IMR-90 (cell line): Measurements from ENCODE around the gene MTCL1. TPM values are rescaled to one million over a fixed set of nuclear protein-coding genes. Genes with fewer than 3 reads are reported as not detected.

Experiments
- ATAC-seq: fragments of 200-7000 bp; cut with Tn5 transposase; 2 replicates; pipeline ENCODE4 v1.9.1; 2020; ENCODE audit warnings: low read depth, mild to moderate bottlenecking, moderate library complexity
- BruUV-seq: library from RNA; stranded (reverse); fragments of 400-500 nt; replicated peaks from 2 replicates; lab custom pipeline; 2021; lab: Mats Ljungman, UMichigan
- CTCF ChIA-PET: fragments of 300-600 bp; formaldehyde crosslinking; extraction: SDS; loops from one replicate; lab custom pipeline; 2021; ENCODE audit warnings: antibody characterized with exemption; lab: Yijun Ruan, JAX
- POLR2A ChIA-PET: fragments of 300-600 bp; sonication (Branson Sonifier 250); formaldehyde crosslinking; loops from one replicate; lab custom pipeline; 2022; ENCODE audit warnings: antibody characterized with exemption; ENCODE audit not compliant: unreplicated experiment; lab: Charles Lee
- DNase-seq: peaks from one replicate; pipeline ENCODE4 v3.0.0; 2013
- H2AFZ ChIP-seq: replicated peaks from 2 replicates; pipeline ENCODE3; 2013; ENCODE audit warnings: low read length, mild to moderate bottlenecking; ENCODE audit not compliant: poor library complexity
- H2AK5ac ChIP-seq: 2 replicates; pipeline ENCODE4 v1.6.1; 2013; ENCODE audit warnings: low read depth, low read length, inconsistent platforms
- H2AK9ac ChIP-seq: replicated peaks from 2 replicates; pipeline ENCODE3; 2013; ENCODE audit warnings: mild to moderate bottlenecking, low read depth, low read length, moderate library complexity; ENCODE audit not compliant: poor library complexity
- H2BK120ac ChIP-seq: 2 replicates; pipeline ENCODE4 v1.6.1; 2013; ENCODE audit warnings: low read depth, low read length, inconsistent platforms
- H2BK15ac ChIP-seq: 3 replicates; pipeline ENCODE4 v1.6.1; 2013; ENCODE audit warnings: low read depth, low read length, inconsistent platforms
- H2BK20ac ChIP-seq: 2 replicates; pipeline ENCODE4 v1.6.1; 2013; ENCODE audit warnings: low read depth, mild to moderate bottlenecking, inconsistent platforms, low read length, moderate library complexity
- H2BK5ac ChIP-seq: 2 replicates; pipeline ENCODE4 v1.6.1; 2013; ENCODE audit warnings: mild to moderate bottlenecking, low read depth, low read length, inconsistent platforms; ENCODE audit not compliant: poor library complexity, severe bottlenecking
- H3K14ac ChIP-seq: replicated peaks from 2 replicates; pipeline ENCODE4 v1.6.1; 2013; ENCODE audit warnings: low read depth, low read length, inconsistent platforms
- H3K18ac ChIP-seq: 2 replicates; pipeline ENCODE4 v1.6.1; 2013; ENCODE audit warnings: low read depth, low read length, control low read depth
- H3K23ac ChIP-seq: 2 replicates; pipeline ENCODE4 v1.6.1; 2013; ENCODE audit warnings: low read depth, low read length, inconsistent platforms
- H3K27ac ChIP-seq: 2 replicates; pipeline ENCODE4 v1.5.1; 2013; ENCODE audit warnings: mild to moderate bottlenecking, control low read depth, low read length; ENCODE audit not compliant: insufficient read depth
- H3K27me3 ChIP-seq: 2 replicates; pipeline ENCODE4 v1.6.1; 2013; ENCODE audit warnings: low read length; ENCODE audit not compliant: control insufficient read depth, insufficient read depth
- H3K36me3 ChIP-seq: 2 replicates; pipeline ENCODE4 v1.6.1; 2013; ENCODE audit warnings: low read length, mixed read lengths; ENCODE audit not compliant: control insufficient read depth, insufficient read depth
- H3K4ac ChIP-seq: 2 replicates; pipeline ENCODE4 v1.6.1; 2013; ENCODE audit warnings: low read depth, low read length, inconsistent platforms
- H3K4me1 ChIP-seq: 2 replicates; pipeline ENCODE4 v1.6.1; 2013; ENCODE audit warnings: low read length, mixed read lengths; ENCODE audit not compliant: control insufficient read depth, insufficient read depth
- H3K4me2 ChIP-seq: 2 replicates; pipeline ENCODE4 v1.6.1; 2013; ENCODE audit warnings: low read depth, mild to moderate bottlenecking, control low read depth, low read length, moderate library complexity
- H3K4me3 ChIP-seq: 2 replicates; pipeline ENCODE4 v1.5.1; 2013; ENCODE audit warnings: low read depth, mild to moderate bottlenecking, control low read depth, low read length, moderate library complexity; ENCODE audit not compliant: insufficient read depth
- H3K56ac ChIP-seq: 2 replicates; pipeline ENCODE4 v1.6.1; 2013; ENCODE audit warnings: low read length, inconsistent platforms; ENCODE audit not compliant: insufficient read depth; ENCODE audit errors: extremely low read depth
- H3K79me1 ChIP-seq, 2 experiments: 2 replicates each; pipeline ENCODE4 v1.6.1; 2013; ENCODE audit warnings: low read length in 2 of 2, inconsistent platforms in 1 of 2, low read depth in 1 of 2
- H3K9ac ChIP-seq: 2 replicates; pipeline ENCODE4 v1.6.1; 2013; ENCODE audit warnings: low read depth, low read length, control low read depth
- H3K9me1 ChIP-seq: 2 replicates; pipeline ENCODE4 v1.6.1; 2013; ENCODE audit warnings: low read length, inconsistent platforms; ENCODE audit not compliant: insufficient read depth
- H3K9me3 ChIP-seq: 2 replicates; pipeline ENCODE4 v1.6.1; 2013; ENCODE audit warnings: low read length; ENCODE audit not compliant: control insufficient read depth, insufficient read depth
- H4K20me1 ChIP-seq: 2 replicates; pipeline ENCODE4 v1.6.1; 2013; ENCODE audit warnings: low read length, inconsistent platforms; ENCODE audit not compliant: insufficient read depth
- H4K5ac ChIP-seq: 2 replicates; pipeline ENCODE4 v1.6.1; 2013; ENCODE audit warnings: mild to moderate bottlenecking, low read depth, low read length, control low read depth
- H4K8ac ChIP-seq, 2 experiments: 2 replicates each; pipeline ENCODE4 v1.6.1; 2013; ENCODE audit warnings: low read depth in 2 of 2, low read length in 2 of 2, control low read depth in 1 of 2, inconsistent platforms in 1 of 2
- H4K91ac ChIP-seq: 2 replicates; pipeline ENCODE4 v1.6.1; 2013; ENCODE audit warnings: low read depth, low read length, inconsistent platforms; ENCODE audit not compliant: insufficient read depth
- CEBPB ChIP-seq: IDR thresholded peaks from 2 replicates; pipeline ENCODE4 v1.6.1; 2012; ENCODE audit warnings: low read depth, low read length, improper control_type of control experiment
- MAFK ChIP-seq: IDR thresholded peaks from 2 replicates; pipeline ENCODE4 v1.6.1; 2012; ENCODE audit warnings: low read depth, low read length, improper control_type of control experiment
- RFX5 ChIP-seq: IDR thresholded peaks from 2 replicates; pipeline ENCODE4 v1.8.0; 2012; ENCODE audit warnings: low read depth, mild to moderate bottlenecking, low read length, moderate library complexity
- WGBS, 2 experiments: methylation state at CpG; one replicate each; pipeline versions ENCODE4 v1.1.5 to v1.1.7; 2013; ENCODE audit warnings: missing lambda C conversion rate in 2 of 2; ENCODE audit not compliant: insufficient read length in 1 of 2; ENCODE audit errors: extremely low coverage in 2 of 2; 5-methylcytosine and 5-hydroxymethylcytosine counted together
- dilution Hi-C: fragments of 300-500 bp; cut with HindIII; formaldehyde crosslinking; loops from one replicate; pipeline ENCODE4 v1.14.3; 2018; ENCODE audit warnings: low sequenced_read_pairs; ENCODE audit not compliant: unreplicated experiment
- in situ Hi-C: fragments of 300-500 bp; cut with MboI; formaldehyde crosslinking; loops from 3 replicates; pipeline ENCODE4 v1.14.3; 2019; ENCODE audit warnings: low sequenced_read_pairs, inconsistent platforms, mixed read lengths
- intact Hi-C: fragments of 100-400 bp; cut with micrococcal nuclease; formaldehyde crosslinking; loops from 2 replicates; pipeline ENCODE4 v1.10.0; 2022
- polyA plus RNA-seq, 3 experiments: library from polyadenylated mRNA; depleted of rRNA; stranded (reverse); fragments of >200 nt; gene quantifications; 2 replicates each; pipeline ENCODE4 v1.2.3, GENCODE V29; 2012; ENCODE audit warnings: low replicate concordance in 1 of 3
- total RNA-seq: library from RNA; depleted of rRNA; stranded (reverse); fragments of >200 nt; gene quantifications from 2 replicates; pipeline ENCODE4 v1.2.3, GENCODE V29; 2012

MTCL1 gene
- total and polyA plus RNA-seq, 2 of the 4 experiments (the other 2 are of a cell fraction) = 29.0 to 45.3 TPM

DNA sequence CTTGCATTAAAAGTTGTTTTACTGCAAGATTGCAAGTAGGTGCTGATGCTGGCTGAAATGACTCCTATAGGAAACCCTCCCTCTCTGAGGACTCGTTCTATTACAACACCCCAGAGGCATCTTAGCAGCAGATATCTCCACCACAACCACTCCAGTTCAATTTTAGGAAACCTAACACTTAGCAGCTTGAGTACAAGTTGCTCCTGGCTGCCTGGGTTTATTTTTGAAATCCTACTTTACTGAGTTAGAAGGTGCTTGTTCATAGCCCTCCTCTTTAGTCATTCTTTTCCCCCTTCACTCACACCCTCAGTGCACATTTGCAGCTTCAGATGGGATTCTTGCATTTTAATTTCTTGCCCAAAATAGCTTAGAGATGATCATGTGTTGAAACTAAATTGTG is 111.5 kb downstream of the MTCL1 start:
- intact Hi-C loops = no loop called here
- Histone ChIP-seq H3K36me3 (peaks cover 45% of the 10 kb centered on the region), H3K27me3 (no peaks in the 10 kb centered on the region), H3K23ac (peak overlapping the region; percentile 61), H3K56ac (no peak overlapping the region), H2BK120ac (peak overlapping the region; percentile 24; the same call in 1 of the 2 replicates), H4K20me1 (no peaks in the 10 kb centered on the region), H3K27ac (peak overlapping the region; percentile 48; the same call in 1 of the 2 replicates), H3K9me3 (no peaks in the 10 kb centered on the region), H3K9me1 (peaks cover 26% of the 10 kb centered on the region), H3K79me1 (peaks cover 33 to 62% of the 10 kb centered on the region in 2 experiments), H3K18ac (peak overlapping the region; percentile 66), H3K14ac (peak overlapping the region; percentile 58), H4K91ac (no peak overlapping the region; the same call in none of the 2 replicates), H2AFZ (no peak overlapping the region), H3K4me1 (peaks cover 23% of the 10 kb centered on the region), H2AK9ac (no peak overlapping the region), H2AK5ac (no peak overlapping the region), H3K9ac (no peak overlapping the region), H2BK15ac (peak overlapping the region; percentile 54; the same call in 1 of the 3 replicates), H2BK20ac (0 out of 2 replicates have a peak overlapping the region, but pooled peaks have one; percentile 24), H4K8ac (peak overlapping the region in 1 of 2 experiments; percentile 47; a peak in 2 of 4 replicates), H2BK5ac (peak overlapping the region; percentile 70), H3K4ac (peak overlapping the region; percentile 53; the same call in 1 of the 2 replicates), H3K4me2 (peak overlapping the region; percentile 22; the same call in 1 of the 2 replicates), H3K4me3 (no peak overlapping the region), H4K5ac (no peak overlapping the region)
- POLR2A ChIA-PET = interaction anchor here (0.6 to 0.9 kb wide), 2 partner anchors 14 to 104 kb away, joined by 3 to 4 read pairs; no protein-coding TSS in a partner anchor
- CTCF ChIA-PET = no interaction called here
- no TSS peak for BruUV-seq
- WGBS, 2 experiments = no CpG with 5 or more reads among the region's 1 CpG
- DNase-seq (peak; percentile 84), ATAC-seq (peak; percentile 43)
- TF ChIP-seq RFX5 = no peak
- peak; percentile 26; the same call in 1 of the 2 replicates for TF ChIP-seq MAFK
- peak; percentile 63; the same call in 1 of the 2 replicates for TF ChIP-seq CEBPB
- in situ Hi-C loops = no loop called here
- dilution Hi-C loops = no loop called here
